A673 (cell line): Measurements from ENCODE around the gene SPAG9. TPM values are rescaled to one million over a fixed set of nuclear protein-coding genes. Genes with fewer than 3 reads are reported as not detected.
"Not testable (repeated sequence)": the region's sequence is repeated elsewhere in the genome, so short reads cannot be mapped to it uniquely, and the experiment has no call there.

Source experiments
- BruUV-seq: library from RNA; stranded (reverse); fragments of 400-500 nt; replicated peaks from 2 replicates; lab custom pipeline; 2021; lab: Mats Ljungman, UMichigan
- CTCF ChIA-PET: fragments of 300-600 bp; sonication (Branson Sonifier 250); formaldehyde crosslinking; loops from one replicate; lab custom pipeline; 2022; ENCODE audit warnings: antibody characterized with exemption; lab: Charles Lee
- POLR2A ChIA-PET: fragments of 300-600 bp; sonication (Branson Sonifier 250); formaldehyde crosslinking; loops from one replicate; lab custom pipeline; 2022; ENCODE audit warnings: antibody characterized with exemption; ENCODE audit not compliant: low non-redundant PET; lab: Charles Lee
- DNase-seq: peaks from one replicate; pipeline ENCODE4 v3.0.0-alpha.2; 2015; ENCODE audit warnings: low spot score
- H3K27ac ChIP-seq: fragments of 200-600 bp; sonication (generic); 2 replicates; pipeline ENCODE4 v1.5.1; 2016; ENCODE audit warnings: mixed run types, low read depth, mild to moderate bottlenecking, mixed read lengths, antibody characterized with exemption, low read length; ENCODE audit not compliant: poor library complexity, severe bottlenecking
- H3K27me3 ChIP-seq: fragments of 200-600 bp; sonication (generic); replicated peaks from 2 replicates; pipeline ENCODE4 v1.6.1; 2017; ENCODE audit warnings: mixed run types, low read depth, mild to moderate bottlenecking, mixed read lengths, antibody characterized with exemption, low read length; ENCODE audit not compliant: insufficient read depth, poor library complexity
- H3K36me3 ChIP-seq: fragments of 200-600 bp; sonication (generic); 2 replicates; pipeline ENCODE4 v1.6.1; 2016; ENCODE audit warnings: mixed run types, mild to moderate bottlenecking, mixed read lengths, antibody characterized with exemption, low read length; ENCODE audit not compliant: insufficient read depth, poor library complexity, severe bottlenecking
- H3K4me1 ChIP-seq: fragments of 200-600 bp; sonication (generic); 2 replicates; pipeline ENCODE4 v1.6.1; 2017; ENCODE audit warnings: mixed run types, mild to moderate bottlenecking, mixed read lengths, antibody characterized with exemption, low read length; ENCODE audit not compliant: insufficient read depth, poor library complexity, severe bottlenecking
- H3K4me3 ChIP-seq: fragments of 200-600 bp; sonication (generic); 2 replicates; pipeline ENCODE4 v1.5.1; 2016; ENCODE audit warnings: low read depth, mixed run types, mild to moderate bottlenecking, mixed read lengths, low read length; ENCODE audit not compliant: poor library complexity, severe bottlenecking
- H3K9me3 ChIP-seq: fragments of 200-600 bp; sonication (generic); 2 replicates; pipeline ENCODE4 v1.6.1; 2016; ENCODE audit warnings: mixed run types, low read depth, mild to moderate bottlenecking, mixed read lengths, antibody characterized with exemption, low read length; ENCODE audit not compliant: poor library complexity, severe bottlenecking
- EZH2 ChIP-seq: fragments of 200-600 bp; sonication (generic); IDR thresholded peaks from 2 replicates; pipeline ENCODE4 v1.6.1; 2017; ENCODE audit warnings: borderline replicate concordance, low read depth, mild to moderate bottlenecking, mixed read lengths, antibody characterized with exemption, low read length; ENCODE audit not compliant: poor library complexity, severe bottlenecking
- intact Hi-C: fragments of 100-400 bp; cut with micrococcal nuclease; formaldehyde crosslinking; loops from one replicate; pipeline ENCODE4 v1.10.0; 2022; ENCODE audit not compliant: unreplicated experiment
- total RNA-seq: library from RNA; stranded (reverse); gene quantifications from 2 replicates; pipeline ENCODE4 v1.2.3, GENCODE V29; 2021
- TF ChIP-seq, protein P1 (sequence below): fragments of 300-800, 200-600 bp; sonication (generic); conservative IDR thresholded peaks from 2 replicates; pipeline ENCODE4 v1.5.1; 2017; ENCODE audit warnings: low read depth, mild to moderate bottlenecking, antibody characterized with exemption, low read length, moderate library complexity, mixed read lengths

The SPAG9 gene
- total RNA-seq, 1 experiment from 2014 or later, result 82.0 TPM

GRCh38 chr17:51128076-51128475, 7.4 kb upstream of the SPAG9 start:
- POLR2A ChIA-PET, result no interaction called here
- BruUV-seq, result no TSS peak
- H3K36me3 ChIP-seq, result no peaks in the 10 kb centered on the region
- H3K4me1 ChIP-seq, result no peaks in the 10 kb centered on the region
- no peaks in the 10 kb centered on the region for H3K9me3 ChIP-seq
- no peak for DNase-seq
- H3K27me3 ChIP-seq, result no peaks in the 10 kb centered on the region
- intact Hi-C loops, result no loop called here
- no peak overlapping the region for H3K4me3 ChIP-seq
- CTCF ChIA-PET, result interaction anchor here (0.5 kb wide), 1 partner anchor 111 kb away, joined by 4 read pairs; no protein-coding TSS in a partner anchor
- H3K27ac ChIP-seq, result no peak overlapping the region
- no peak for TF ChIP-seq EZH2
- TF ChIP-seq, protein P1, sequence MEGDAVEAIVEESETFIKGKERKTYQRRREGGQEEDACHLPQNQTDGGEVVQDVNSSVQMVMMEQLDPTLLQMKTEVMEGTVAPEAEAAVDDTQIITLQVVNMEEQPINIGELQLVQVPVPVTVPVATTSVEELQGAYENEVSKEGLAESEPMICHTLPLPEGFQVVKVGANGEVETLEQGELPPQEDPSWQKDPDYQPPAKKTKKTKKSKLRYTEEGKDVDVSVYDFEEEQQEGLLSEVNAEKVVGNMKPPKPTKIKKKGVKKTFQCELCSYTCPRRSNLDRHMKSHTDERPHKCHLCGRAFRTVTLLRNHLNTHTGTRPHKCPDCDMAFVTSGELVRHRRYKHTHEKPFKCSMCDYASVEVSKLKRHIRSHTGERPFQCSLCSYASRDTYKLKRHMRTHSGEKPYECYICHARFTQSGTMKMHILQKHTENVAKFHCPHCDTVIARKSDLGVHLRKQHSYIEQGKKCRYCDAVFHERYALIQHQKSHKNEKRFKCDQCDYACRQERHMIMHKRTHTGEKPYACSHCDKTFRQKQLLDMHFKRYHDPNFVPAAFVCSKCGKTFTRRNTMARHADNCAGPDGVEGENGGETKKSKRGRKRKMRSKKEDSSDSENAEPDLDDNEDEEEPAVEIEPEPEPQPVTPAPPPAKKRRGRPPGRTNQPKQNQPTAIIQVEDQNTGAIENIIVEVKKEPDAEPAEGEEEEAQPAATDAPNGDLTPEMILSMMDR, result no peak

DNA sequence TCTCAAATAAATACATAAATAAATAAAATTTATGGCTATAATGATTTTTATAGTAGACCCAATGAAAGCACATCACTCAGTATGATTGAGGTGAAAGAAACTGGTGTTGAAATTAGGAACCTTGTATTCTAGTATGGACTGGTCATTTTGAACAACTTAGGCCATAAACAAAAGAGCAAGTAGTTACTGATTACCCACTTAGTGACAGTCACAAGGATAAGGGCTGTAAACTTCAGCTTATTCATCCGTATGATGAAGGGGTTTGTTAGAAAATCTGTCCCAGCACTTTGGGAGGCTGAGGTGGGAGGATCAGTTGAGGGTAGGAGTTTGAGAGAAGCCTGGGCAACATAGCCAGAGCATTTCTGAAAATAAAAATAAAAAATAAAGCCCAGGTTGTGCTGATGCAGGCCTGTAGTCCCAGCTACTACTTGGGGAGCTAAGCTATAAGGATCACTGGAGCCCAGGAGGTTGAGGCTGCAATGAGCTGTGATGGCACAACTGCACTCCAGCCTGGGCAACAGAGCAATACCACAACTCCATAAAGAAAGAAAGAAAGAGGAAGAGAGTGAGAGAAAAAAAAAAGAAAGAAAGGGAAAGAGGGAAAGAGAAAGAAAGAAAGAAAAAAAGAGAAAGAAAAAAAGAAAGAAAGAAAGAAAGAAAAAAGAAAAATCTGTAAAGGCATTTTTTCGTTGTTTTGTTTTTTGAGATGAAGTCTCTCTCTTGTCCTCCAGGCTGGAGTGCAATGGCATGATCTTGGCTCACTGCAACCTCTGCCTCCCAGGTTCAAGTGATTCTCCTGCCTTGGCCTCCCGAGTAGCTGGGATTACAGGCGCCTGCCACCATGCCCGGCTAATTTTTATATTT, 4.2 kb upstream of the SPAG9 start:
- Histone ChIP-seq H3K4me1 (peaks cover 9% of the 10 kb centered on the region), H3K27me3 (no peaks in the 10 kb centered on the region), H3K27ac (no peak overlapping the region), H3K9me3 (no peaks in the 10 kb centered on the region), H3K36me3 (no peaks in the 10 kb centered on the region), H3K4me3 (no peak overlapping the region)
- intact Hi-C loops, result no loop called here
- ChIA-PET CTCF (no interaction called here), POLR2A (interaction anchor here (0.6 kb wide), 1 partner anchor 309 kb away, joined by 5 read pairs; no protein-coding TSS in a partner anchor)
- TF ChIP-seq EZH2, result no peak
- TF ChIP-seq, protein P1, result no peak
- no peak for DNase-seq
- BruUV-seq, result no TSS peak

GRCh38 chr17:51122473-51123115, 1.9 kb upstream of the SPAG9 start:
- POLR2A ChIA-PET, intact Hi-C loops, H3K36me3 ChIP-seq, BruUV-seq, H3K27me3 ChIP-seq, H3K9me3 ChIP-seq, DNase-seq: not testable (repeated sequence)
- Histone ChIP-seq H3K27ac (peak overlapping the region; percentile 93), H3K4me1 (peaks cover 19% of the 10 kb centered on the region), H3K4me3 (peak overlapping the region; percentile 57)
- CTCF ChIA-PET, result interaction anchor here (0.7 to 0.9 kb wide), 2 partner anchors 31 to 90 kb away, joined by 3 read pairs; partner anchors contain the start of gene NME1
